SK-N-SH (cell line): ENCODE measurements around the gene VEGFA. TPM values are rescaled to one million over a fixed set of nuclear protein-coding genes. Genes with fewer than 3 reads are reported as not detected.

Experiments used
- CTCF ChIA-PET: fragments of 300-600, 350-600 bp; formaldehyde crosslinking; extraction: SDS; loops from one replicate; lab custom pipeline; 2021; lab: Yijun Ruan, JAX
- POLR2A ChIA-PET: fragments of 350-600 bp; sonication (Branson Sonifier 250); formaldehyde crosslinking; extraction: SDS; loops from one replicate; lab custom pipeline; 2020; ENCODE audit warnings: antibody characterized with exemption, inconsistent platforms; lab: Yijun Ruan, JAX
- DNase-seq: peaks from one replicate; pipeline ENCODE4 v3.0.0; 2012
- H2AFZ ChIP-seq: fragments of 200-600 bp; sonication (generic); 2 replicates; pipeline ENCODE4 v1.8.1; 2016; ENCODE audit warnings: antibody characterized with exemption, mild to moderate bottlenecking, low read depth
- H3F3A ChIP-seq: fragments of 200-600 bp; sonication (generic); replicated peaks from 2 replicates; pipeline ENCODE3; 2016; ENCODE audit warnings: antibody characterized with exemption, mild to moderate bottlenecking; ENCODE audit not compliant: insufficient read depth
- H3K27ac ChIP-seq, 2 experiments: fragments of 200-500 bp in 1 of 2; fragments of 200-600 bp in 1 of 2; sonication (Bioruptor generic) in 1 of 2; sonication (generic), shearing (Covaris generic) in 1 of 2; 2 replicates each; pipeline versions ENCODE4 v1.5.1 to v1.6.1; 2014 to 2016; ENCODE audit warnings: low read depth in 2 of 2, inconsistent platforms in 1 of 2, low read length in 1 of 2, mild to moderate bottlenecking in 1 of 2, mixed read lengths in 1 of 2
- H3K27me3 ChIP-seq: fragments of 200-600 bp; sonication (generic), shearing (Covaris generic); 2 replicates; pipeline ENCODE4 v1.6.1; 2016; ENCODE audit warnings: mixed run types; ENCODE audit not compliant: insufficient read depth
- H3K36me3 ChIP-seq, 2 experiments: fragments of 200-500 bp in 1 of 2; fragments of 200-600 bp in 1 of 2; sonication (Bioruptor generic) in 1 of 2; sonication (generic) in 1 of 2; replicated peaks in 1 of 2; 2 replicates each; pipeline versions ENCODE3 to v1.5.1; 2014 to 2016; ENCODE audit warnings: low read length in 1 of 2, mild to moderate bottlenecking in 1 of 2; ENCODE audit not compliant: insufficient read depth in 2 of 2, control insufficient read depth in 1 of 2
- H3K4me1 ChIP-seq, 2 experiments: fragments of 200-500 bp in 1 of 2; fragments of 200-600 bp in 1 of 2; sonication (Bioruptor generic) in 1 of 2; sonication (generic), shearing (Covaris generic) in 1 of 2; 2 replicates each; pipeline versions ENCODE4 v1.5.1 to v1.6.1; 2014 to 2016; ENCODE audit warnings: low read depth in 1 of 2, low read length in 1 of 2, mixed run types in 1 of 2; ENCODE audit not compliant: insufficient read depth in 2 of 2, control insufficient read depth in 1 of 2
- H3K4me2 ChIP-seq: fragments of 200-600 bp; sonication (generic), shearing (Covaris generic); 2 replicates; pipeline ENCODE4 v1.6.1; 2017; ENCODE audit warnings: mixed run types
- H3K4me3 ChIP-seq, 2 experiments: fragments of 200-500 bp in 1 of 2; fragments of 200-600 bp in 1 of 2; sonication (Bioruptor generic) in 1 of 2; sonication (generic), shearing (Covaris generic) in 1 of 2; 2 replicates each; pipeline versions ENCODE4 v1.5.1 to v1.8.1; 2014 to 2016; ENCODE audit warnings: low read depth in 2 of 2, inconsistent platforms in 1 of 2, low read length in 1 of 2, mild to moderate bottlenecking in 1 of 2, mixed read lengths in 1 of 2, moderate library complexity in 1 of 2
- H3K79me2 ChIP-seq: fragments of 200-600 bp; sonication (generic); 2 replicates; pipeline ENCODE4 v1.8.1; 2017; ENCODE audit warnings: mild to moderate bottlenecking; ENCODE audit not compliant: insufficient read depth
- H3K9ac ChIP-seq: fragments of 200-600 bp; sonication (generic); 2 replicates; pipeline ENCODE4 v1.6.1; 2017; ENCODE audit warnings: mixed run types
- H3K9me2 ChIP-seq: fragments of 200-600 bp; sonication (generic); 2 replicates; pipeline ENCODE4 v1.6.1; 2017; ENCODE audit warnings: mixed run types
- H3K9me3 ChIP-seq: fragments of 200-600 bp; sonication (generic); 2 replicates; pipeline ENCODE4 v1.6.1; 2017; ENCODE audit warnings: mixed run types, mild to moderate bottlenecking, moderate library complexity
- H4K20me1 ChIP-seq: fragments of 200-600 bp; sonication (generic); 2 replicates; pipeline ENCODE4 v1.6.1; 2017; ENCODE audit warnings: mild to moderate bottlenecking, mixed run types; ENCODE audit not compliant: insufficient read depth
- FOSL2 ChIP-seq: IDR thresholded peaks from 2 replicates; pipeline ENCODE4 v1.4.0; 2012; ENCODE audit warnings: low read depth, mild to moderate bottlenecking, moderate library complexity, borderline replicate concordance
- FOXJ3 ChIP-seq: sonication (generic); formaldehyde crosslinking; IDR thresholded peaks from 2 replicates; pipeline ENCODE4 v1.5.1; 2020; ENCODE audit warnings: mild to moderate bottlenecking, missing genetic modification reagents
- FOXM1 ChIP-seq: IDR thresholded peaks from 2 replicates; pipeline ENCODE4 v1.4.0; 2012; ENCODE audit warnings: low read depth, mild to moderate bottlenecking
- GABPA ChIP-seq: IDR thresholded peaks from 2 replicates; pipeline ENCODE4 v1.4.0; 2012; ENCODE audit warnings: low read depth, mild to moderate bottlenecking
- GATA2 ChIP-seq: sonication (generic); formaldehyde crosslinking; IDR thresholded peaks from 2 replicates; pipeline ENCODE4 v1.5.0; 2020; ENCODE audit warnings: mild to moderate bottlenecking, missing genetic modification reagents
- JUND ChIP-seq: IDR thresholded peaks from 2 replicates; pipeline ENCODE4 v1.4.0; 2012
- MXI1 ChIP-seq: IDR thresholded peaks from 2 replicates; pipeline ENCODE4 v1.6.1; 2012; ENCODE audit warnings: mild to moderate bottlenecking, low read depth, low read length, improper control_type of control experiment
- NFIC ChIP-seq: IDR thresholded peaks from 2 replicates; pipeline ENCODE4 v1.4.0; 2012; ENCODE audit warnings: borderline replicate concordance
- NRF1 ChIP-seq: IDR thresholded peaks from 2 replicates; pipeline ENCODE4 v1.6.1; 2012; ENCODE audit warnings: low read depth, mild to moderate bottlenecking, low read length
- POLR2AphosphoS5 ChIP-seq: IDR thresholded peaks from 2 replicates; pipeline ENCODE4 v1.6.1; 2012; ENCODE audit warnings: low read depth, low read length
- RXRA ChIP-seq: IDR thresholded peaks from 2 replicates; pipeline ENCODE4 v1.4.0; 2012; ENCODE audit warnings: low read depth, mild to moderate bottlenecking, borderline replicate concordance
- SIN3A ChIP-seq: IDR thresholded peaks from 2 replicates; pipeline ENCODE4 v1.6.1; 2012; ENCODE audit warnings: low read depth, mild to moderate bottlenecking, low read length, moderate library complexity, borderline replicate concordance
- SMC3 ChIP-seq: IDR thresholded peaks from 2 replicates; pipeline ENCODE4 v1.6.1; 2012; ENCODE audit warnings: low read depth, low read length, improper control_type of control experiment
- WGBS: methylation state at CpG from one replicate; pipeline ENCODE4 v1.1.6; 2017; ENCODE audit warnings: low lambda C conversion rate; 5-methylcytosine and 5-hydroxymethylcytosine counted together
- polyA plus RNA-seq, 3 experiments: library from polyadenylated mRNA; depleted of rRNA; stranded (reverse); fragments of >200 nt; gene quantifications; 2 replicates each; pipeline ENCODE4 v1.2.3, GENCODE V29; 2012
- TF ChIP-seq, protein P1 (sequence below): IDR thresholded peaks from 2 replicates; pipeline ENCODE4 v1.4.0; 2012; ENCODE audit warnings: low read depth
- TF ChIP-seq, protein P2 (sequence below): IDR thresholded peaks from 2 replicates; pipeline ENCODE4; 2012
- TF ChIP-seq, protein P3 (sequence below): IDR thresholded peaks from 2 replicates; pipeline ENCODE4 v1.4.0; 2012; ENCODE audit warnings: low read depth, borderline replicate concordance

The VEGFA gene
- polyA plus RNA-seq, 1 of the 3 experiments (the other 2 are of a cell fraction), result 81.0 TPM

DNA sequence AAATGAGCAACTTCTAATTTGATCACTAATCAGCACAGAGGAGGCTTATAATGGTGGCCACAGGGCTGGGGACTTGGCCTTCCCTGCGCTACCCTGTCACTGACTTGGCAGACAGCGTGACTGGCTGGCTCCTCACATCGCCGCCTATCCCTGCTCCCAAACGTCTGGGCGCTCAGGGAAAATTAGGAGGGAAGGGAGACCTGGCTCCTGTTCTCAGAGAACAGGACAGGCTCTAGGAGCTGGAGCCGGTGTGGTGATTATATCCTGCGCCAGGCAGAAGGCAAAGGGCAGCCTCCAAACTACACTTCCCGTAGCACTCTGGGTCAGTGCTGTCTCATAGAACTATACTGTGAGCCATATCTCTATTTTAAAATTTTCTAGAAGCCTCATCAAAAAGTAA, 53.4 kb downstream of the VEGFA start:
- Histone ChIP-seq H3K36me3 (no peaks in the 10 kb centered on the region), H3K27me3 (no peaks in the 10 kb centered on the region), H3K4me3 (no peak overlapping the region), H3K9me2 (no peaks in the 10 kb centered on the region), H3K4me2 (no peak overlapping the region), H3F3A (no peaks in the 10 kb centered on the region), H3K9ac (no peak overlapping the region), H2AFZ (no peak overlapping the region), H3K4me1 (no peaks in the 10 kb centered on the region; a peak in 1 of 4 replicates), H3K79me2 (no peaks in the 10 kb centered on the region), H3K9me3 (no peaks in the 10 kb centered on the region), H3K27ac (no peak overlapping the region), H4K20me1 (no peaks in the 10 kb centered on the region)
- no peak for TF ChIP-seq NFIC
- no peak for TF ChIP-seq FOXJ3 (CRISPR knock-in tag)
- no peak for TF ChIP-seq MXI1
- TF ChIP-seq, protein P1, sequence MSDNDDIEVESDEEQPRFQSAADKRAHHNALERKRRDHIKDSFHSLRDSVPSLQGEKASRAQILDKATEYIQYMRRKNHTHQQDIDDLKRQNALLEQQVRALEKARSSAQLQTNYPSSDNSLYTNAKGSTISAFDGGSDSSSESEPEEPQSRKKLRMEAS, result no peak
- TF ChIP-seq RXRA, result no peak
- TF ChIP-seq JUND, result no peak
- no peak for TF ChIP-seq SMC3
- no peak for TF ChIP-seq GATA2 (CRISPR knock-in tag)
- TF ChIP-seq, protein P2, sequence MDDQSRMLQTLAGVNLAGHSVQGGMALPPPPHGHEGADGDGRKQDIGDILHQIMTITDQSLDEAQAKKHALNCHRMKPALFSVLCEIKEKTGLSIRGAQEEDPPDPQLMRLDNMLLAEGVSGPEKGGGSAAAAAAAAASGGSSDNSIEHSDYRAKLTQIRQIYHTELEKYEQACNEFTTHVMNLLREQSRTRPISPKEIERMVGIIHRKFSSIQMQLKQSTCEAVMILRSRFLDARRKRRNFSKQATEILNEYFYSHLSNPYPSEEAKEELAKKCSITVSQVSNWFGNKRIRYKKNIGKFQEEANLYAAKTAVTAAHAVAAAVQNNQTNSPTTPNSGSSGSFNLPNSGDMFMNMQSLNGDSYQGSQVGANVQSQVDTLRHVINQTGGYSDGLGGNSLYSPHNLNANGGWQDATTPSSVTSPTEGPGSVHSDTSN, result no peak
- no peak for TF ChIP-seq POLR2AphosphoS5
- no peak for TF ChIP-seq NRF1
- TF ChIP-seq FOXM1, result no peak
- TF ChIP-seq, protein P3, sequence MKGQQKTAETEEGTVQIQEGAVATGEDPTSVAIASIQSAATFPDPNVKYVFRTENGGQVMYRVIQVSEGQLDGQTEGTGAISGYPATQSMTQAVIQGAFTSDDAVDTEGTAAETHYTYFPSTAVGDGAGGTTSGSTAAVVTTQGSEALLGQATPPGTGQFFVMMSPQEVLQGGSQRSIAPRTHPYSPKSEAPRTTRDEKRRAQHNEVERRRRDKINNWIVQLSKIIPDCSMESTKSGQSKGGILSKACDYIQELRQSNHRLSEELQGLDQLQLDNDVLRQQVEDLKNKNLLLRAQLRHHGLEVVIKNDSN, result no peak
- TF ChIP-seq GABPA, result no peak
- ChIA-PET POLR2A (no interaction called here), CTCF (interaction anchor here (1.4 kb wide), 1 partner anchor 18 kb away, joined by 3 read pairs; no protein-coding TSS in a partner anchor)
- no peak for DNase-seq
- WGBS, result 88% methylated on average over 9 of the region's 9 CpGs

DNA sequence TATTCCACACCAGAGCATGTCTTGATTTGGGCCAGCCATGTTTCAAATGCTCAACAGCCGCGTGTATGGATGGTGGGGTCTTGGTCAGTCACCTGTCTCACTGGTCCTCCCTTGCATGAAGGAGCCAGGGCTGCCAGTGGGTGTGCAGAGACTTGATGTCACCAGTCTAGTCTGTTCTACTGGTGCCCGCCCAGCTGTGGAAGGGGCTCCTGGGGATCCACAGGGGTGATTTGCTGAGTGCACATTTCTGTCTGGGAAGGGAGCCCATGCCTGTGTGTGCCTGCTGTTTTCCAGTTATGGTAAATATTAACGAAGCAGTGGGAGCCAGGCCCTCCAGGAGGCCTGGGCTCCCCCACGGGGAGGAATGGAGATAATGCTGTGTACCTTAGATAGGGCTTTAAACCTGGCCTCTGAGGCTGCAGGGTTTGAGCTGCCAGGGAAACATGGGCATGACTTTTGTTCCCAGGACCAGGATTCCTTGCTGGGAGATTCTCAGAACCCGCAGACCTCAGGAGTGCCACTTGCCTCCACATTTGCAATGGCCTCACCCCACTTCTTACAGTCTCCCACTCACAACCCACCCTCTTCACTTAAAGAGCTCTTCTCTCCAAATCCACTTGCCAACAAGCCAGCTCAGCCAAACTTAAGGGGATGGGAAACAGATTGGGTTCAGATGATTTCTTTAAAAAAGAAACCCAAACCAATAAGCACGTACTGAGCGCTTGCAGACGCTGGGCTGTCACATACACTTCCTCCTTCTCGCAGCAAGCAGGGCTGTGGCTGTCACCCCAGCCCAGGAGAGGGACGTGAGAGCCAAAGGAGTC, 54.1 kb downstream of the VEGFA start:
- no peaks in the 10 kb centered on the region for H3K79me2 ChIP-seq
- TF ChIP-seq FOSL2, result no peak
- no peak for TF ChIP-seq SIN3A
- no peaks in the 10 kb centered on the region for H3F3A ChIP-seq
- H3K9me2 ChIP-seq, result no peaks in the 10 kb centered on the region
- 74% methylated on average over 9 of the region's 11 CpGs for WGBS
- POLR2A ChIA-PET, result no interaction called here
- no peak overlapping the region for H3K27ac ChIP-seq
- H2AFZ ChIP-seq, result no peak overlapping the region
- no peak overlapping the region for H3K9ac ChIP-seq
- no peak for DNase-seq
- CTCF ChIA-PET, result interaction anchor here (1.2 to 1.5 kb wide), 3 partner anchors 9 to 156 kb away, joined by 3 to 4 read pairs (median 3); no protein-coding TSS in a partner anchor
- no peak overlapping the region for H3K4me3 ChIP-seq
- H3K4me1 ChIP-seq, result no peaks in the 10 kb centered on the region; a peak in 1 of 4 replicates
- no peaks in the 10 kb centered on the region for H3K9me3 ChIP-seq
- H3K27me3 ChIP-seq, result no peaks in the 10 kb centered on the region
- no peaks in the 10 kb centered on the region for H4K20me1 ChIP-seq
- H3K4me2 ChIP-seq, result no peak overlapping the region
- no peaks in the 10 kb centered on the region for H3K36me3 ChIP-seq
